HG03378 (cell line): ENCODE measurements around the gene FBLN1.

Source experiments
- ATAC-seq: cut with Tn5 transposase; IDR thresholded peaks from one replicate; pipeline ENCODE4 v1.9.1; 2021; ENCODE audit warnings: mild to moderate bottlenecking, moderate library complexity; ENCODE audit not compliant: unreplicated experiment

Gene FBLN1

DNA sequence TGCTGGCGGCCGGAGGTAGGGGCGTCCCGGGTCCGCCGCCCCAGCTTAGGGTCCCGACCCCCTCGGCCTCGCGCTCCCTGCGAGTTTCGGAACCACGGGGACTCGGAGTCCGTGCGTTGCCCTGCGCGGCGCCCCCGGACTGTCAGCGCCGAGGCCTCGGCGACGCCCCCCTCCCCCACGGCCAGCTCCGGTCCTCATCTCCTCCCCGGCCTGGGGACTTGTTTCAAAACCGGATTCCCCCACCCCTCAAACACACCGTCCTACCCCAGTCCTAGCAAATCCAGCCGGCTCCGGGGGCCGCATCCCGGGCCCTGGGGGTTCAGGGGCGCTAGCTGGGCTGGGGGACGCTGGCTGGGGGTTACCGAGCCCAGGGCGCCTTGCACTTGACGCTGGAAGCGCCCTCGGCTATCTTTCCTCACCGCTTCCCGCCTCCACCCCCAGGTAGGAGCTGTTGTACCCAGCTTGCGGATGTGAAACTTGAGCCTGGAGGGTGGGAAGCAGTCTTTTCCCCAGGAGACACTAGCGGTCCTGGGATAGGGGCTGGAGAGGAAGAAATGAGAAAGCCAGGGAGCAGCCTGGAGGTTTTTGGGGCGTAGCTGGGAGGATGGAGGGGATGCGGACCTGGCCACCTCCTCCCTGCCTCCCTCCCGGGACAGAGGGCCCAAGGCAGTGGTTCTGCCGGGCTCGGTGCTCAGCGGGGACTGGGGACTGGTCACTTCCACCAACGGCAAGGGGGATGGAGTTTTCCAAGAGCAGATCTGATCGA, 550 bp downstream of the FBLN1 start:
- no peak for ATAC-seq

- no peak for ATAC-seq
Measured at GRCh38 chr22:45503816-45504372, 1.2 kb downstream of the FBLN1 start.

- no peak for ATAC-seq
Measured at GRCh38 chr22:45504373-45505341, 2.0 kb downstream of the FBLN1 start.

GRCh38 chr22:45505991-45506747, 3.5 kb downstream of the FBLN1 start:
- no peak for ATAC-seq

DNA sequence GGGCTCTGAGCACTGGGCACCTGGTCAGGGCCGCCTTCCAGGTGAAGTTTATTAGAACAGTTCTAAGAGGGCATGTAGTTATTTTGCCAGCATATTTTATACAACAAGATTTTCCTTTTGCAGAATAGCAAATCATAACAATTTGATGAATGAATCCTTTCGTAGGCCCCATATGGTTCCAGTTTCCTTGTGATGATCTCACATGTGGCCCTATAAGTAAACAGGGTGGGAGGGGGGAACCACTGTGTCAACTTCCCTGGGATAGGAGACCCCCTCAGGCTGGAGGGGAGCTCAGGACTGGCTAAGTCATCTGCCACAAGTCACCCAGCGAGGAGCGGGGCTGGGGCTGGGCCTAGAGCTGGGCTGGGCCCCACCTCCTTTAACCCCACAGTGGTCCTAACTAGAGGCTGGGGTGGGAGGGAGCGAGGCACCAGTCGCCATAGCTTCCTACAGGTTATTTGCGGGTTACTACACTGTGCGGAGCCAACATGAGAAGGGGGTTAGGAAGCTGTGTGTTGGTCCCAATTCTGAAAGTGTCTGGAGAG, 4.2 kb downstream of the FBLN1 start:
- no peak for ATAC-seq

- no peak for ATAC-seq
Measured at GRCh38 chr22:45507798-45508197, 5.1 kb downstream of the FBLN1 start.

DNA sequence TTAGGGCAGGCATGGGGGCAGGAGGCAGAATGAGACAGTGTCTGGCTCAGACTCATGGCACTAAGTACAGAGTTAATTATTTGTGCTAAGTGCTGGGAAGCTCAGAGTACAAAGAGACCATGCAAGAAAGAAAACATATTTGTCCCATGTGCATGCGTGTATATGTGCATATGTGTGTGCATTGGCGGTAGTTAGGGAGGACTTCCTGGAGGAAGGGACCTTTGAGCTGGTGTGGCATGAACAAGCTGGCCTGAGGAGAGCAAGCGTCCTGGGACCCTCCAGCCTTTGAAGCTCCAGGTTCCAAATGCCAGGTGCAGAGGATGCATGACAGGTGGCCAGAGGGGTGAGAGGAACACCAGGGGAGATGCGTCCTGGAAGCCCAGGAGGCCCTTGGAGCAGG, 6.1 kb downstream of the FBLN1 start:
- no peak for ATAC-seq

DNA sequence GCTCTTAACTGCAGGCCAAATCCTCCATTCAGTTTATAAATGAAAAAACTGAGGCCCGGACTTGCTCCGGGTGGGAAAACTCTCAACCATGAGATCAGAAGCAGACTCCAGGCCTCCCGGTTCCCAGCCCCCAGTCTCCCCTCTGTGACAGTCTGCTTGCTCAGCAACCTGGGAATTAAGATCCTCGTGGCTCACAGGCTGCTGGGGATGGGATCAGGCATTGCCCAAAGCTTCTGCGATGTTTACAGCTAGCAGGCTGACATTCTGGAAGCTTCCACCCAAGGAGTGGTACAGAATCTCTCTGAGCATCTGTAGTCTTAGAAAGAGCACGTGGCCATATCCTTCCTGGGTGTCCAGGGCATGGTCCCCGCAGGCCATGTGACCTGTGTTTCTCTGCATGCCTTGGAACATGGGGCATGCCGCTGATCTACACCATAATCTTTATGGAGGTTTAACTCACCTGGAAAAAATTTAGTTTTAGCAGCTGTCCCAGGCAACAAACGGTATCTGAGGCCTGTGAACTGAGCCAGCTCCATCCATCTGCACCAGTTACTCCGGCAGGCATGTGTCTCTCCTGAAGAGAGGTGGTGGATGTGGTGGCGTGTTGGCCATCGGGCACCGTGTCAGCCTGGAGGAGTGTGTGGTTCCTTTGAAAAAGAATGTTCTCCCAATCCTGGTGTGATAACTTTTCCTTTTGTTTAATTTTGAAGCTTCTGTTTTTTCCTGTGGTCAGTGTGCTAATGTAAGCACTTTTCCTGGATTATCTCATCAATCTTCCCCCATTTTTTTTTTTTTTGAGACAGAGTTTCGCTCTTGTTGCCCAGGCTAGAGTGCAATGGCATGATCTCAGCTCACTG, 7.9 kb downstream of the FBLN1 start:
- ATAC-seq, result no peak

GRCh38 chr22:45511847-45512261, 9.2 kb downstream of the FBLN1 start:
- ATAC-seq, result no peak

- ATAC-seq, result no peak
Measured at GRCh38 chr22:45512363-45512762, 9.7 kb downstream of the FBLN1 start.

DNA sequence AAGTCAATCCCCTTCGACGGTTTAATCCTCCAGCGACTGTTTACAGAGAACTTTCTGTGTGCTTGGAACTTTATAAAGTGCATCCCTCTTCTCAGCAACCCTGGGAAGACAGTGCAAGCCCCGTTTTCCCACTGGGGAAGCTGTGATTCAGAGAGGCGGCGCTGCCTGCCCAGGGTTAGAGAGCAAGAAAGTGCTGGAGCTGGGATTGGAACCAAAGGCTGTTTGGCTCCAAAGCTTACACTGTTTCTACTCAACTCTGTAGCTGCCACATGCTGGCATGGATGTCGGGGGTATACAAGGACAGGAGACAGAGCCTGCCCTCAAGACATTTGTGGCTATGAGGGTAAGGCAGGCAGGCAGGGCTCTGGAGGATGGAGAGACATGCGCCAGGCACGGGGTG, 13.0 kb downstream of the FBLN1 start:
- ATAC-seq, result no peak

DNA sequence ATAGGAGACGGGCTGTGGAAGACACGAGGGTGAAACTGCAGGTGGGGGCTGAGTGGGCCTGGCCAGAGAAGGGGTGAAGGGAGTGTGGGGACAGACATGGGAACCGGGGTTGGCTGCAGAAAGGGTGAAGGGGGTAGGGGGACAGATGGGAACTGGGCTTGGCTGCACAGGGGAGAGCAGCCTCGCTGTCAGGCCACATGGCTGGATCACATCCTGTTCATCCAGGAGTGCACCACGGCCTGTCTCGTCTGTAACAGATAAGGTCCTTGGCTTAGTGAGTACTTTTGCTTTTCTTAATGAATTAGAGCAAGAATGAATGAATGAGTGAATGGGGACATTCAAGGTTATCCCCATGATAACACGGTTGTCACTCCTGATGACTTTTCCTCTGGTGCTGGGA, 13.5 kb downstream of the FBLN1 start:
- no peak for ATAC-seq

DNA sequence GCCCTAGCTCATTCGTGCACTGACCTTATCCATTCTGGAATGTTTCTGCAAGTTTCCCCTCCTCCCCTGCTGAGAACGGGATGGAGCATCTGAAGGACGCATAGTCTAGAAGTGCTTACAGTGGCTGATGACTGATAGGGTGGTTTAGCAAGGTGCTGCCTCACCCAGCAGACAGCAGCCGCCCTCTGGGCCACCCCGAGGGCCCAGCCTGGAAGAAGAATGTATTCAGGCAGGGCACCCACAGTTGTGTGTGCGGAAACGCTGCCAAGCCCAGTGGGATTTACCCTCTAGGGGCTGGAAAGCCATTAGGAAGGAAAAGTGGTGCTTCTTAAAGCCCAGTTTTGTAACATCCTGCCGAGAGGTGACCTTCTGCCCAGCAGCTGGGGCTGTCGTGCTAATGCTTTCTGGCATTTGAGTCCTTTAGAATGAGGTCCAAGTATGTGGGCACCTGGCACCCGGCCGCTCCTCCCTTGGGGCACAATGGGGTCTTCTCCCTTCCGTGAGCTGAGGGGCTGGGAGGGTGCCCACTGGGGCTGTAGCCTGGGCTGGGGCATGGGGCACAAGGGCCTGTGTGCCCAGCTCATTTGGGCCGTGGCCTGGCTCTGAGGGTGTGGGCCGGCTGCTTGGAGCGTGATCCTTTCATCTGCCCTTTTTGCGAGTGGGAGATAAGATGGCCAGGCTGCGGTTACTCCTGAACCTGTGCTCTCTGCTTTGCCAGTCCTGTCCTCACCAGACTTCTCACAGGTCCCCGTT, 14.4 kb downstream of the FBLN1 start:
- no peak for ATAC-seq

- ATAC-seq, result no peak
Measured at GRCh38 chr22:45518136-45518535, 15.5 kb downstream of the FBLN1 start.

- no peak for ATAC-seq
Measured at GRCh38 chr22:45518580-45518991, 15.9 kb downstream of the FBLN1 start.

- no peak for ATAC-seq
Measured at GRCh38 chr22:45521178-45521577, 18.5 kb downstream of the FBLN1 start.

DNA sequence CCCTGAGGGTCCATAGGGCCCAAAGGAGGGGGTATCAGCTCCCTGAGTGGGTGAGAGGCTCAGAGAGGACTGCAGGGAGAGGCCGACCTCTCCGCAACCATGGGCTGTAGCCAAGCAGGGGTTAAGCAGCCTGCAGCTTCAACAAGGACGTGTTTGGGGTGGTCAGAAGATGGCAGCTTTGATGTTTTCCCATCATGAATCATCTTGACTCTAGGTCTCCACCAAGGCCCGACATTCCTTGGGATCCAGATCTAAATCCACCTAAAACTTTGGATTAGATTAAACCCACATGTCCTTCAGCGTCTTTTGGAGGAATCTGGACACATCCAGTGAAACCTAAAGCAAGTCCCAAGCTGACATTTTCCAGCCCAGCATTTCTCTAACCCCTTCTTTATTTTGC, 19.8 kb downstream of the FBLN1 start:
- no peak for ATAC-seq

GRCh38 chr22:45524157-45524556, 21.5 kb downstream of the FBLN1 start:
- ATAC-seq, result no peak

DNA sequence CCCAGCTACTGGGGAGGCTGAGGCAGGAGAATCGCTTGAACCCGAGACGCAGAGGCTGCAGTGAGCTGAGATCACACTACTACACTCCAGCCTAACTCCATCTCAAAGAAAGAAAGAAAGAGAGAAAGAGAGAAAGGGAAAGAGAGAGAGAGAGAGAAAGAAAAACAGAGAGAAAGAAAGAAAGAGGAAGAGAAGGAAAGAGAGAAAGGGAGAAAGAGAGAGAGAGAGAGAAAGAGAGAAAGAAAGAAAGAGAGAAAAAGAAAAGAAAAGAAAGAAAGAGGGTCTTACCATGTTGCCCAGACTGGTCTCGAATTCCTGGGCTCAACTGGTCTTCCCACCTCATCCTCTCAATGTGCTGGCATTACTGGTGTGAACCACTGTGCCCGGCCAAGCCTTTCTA, 22.3 kb downstream of the FBLN1 start:
- no peak for ATAC-seq
